K562 (cell line): ENCODE results near the gene TJP2. TPM values are rescaled to one million over a fixed set of nuclear protein-coding genes. Genes with fewer than 3 reads are reported as not detected.
A peak's percentile ranks its signal among the peaks of the same experiment; 100 is the strongest.

ENCODE experiments used
- ARID1B ChIP-seq: fragments of 450-650 bp; IDR thresholded peaks from 2 replicates; pipeline ENCODE4 v1.6.1; 2016; ENCODE audit warnings: antibody characterized with exemption, mild to moderate bottlenecking, inconsistent platforms
- CBFA2T2 ChIP-seq: fragments of 450-650 bp; conservative IDR thresholded peaks from 2 replicates; pipeline ENCODE4 v1.6.1; 2017; ENCODE audit warnings: mild to moderate bottlenecking
- CHD4 ChIP-seq: fragments of 200-600 bp; sonication (generic); IDR thresholded peaks from 3 replicates; pipeline ENCODE4 v1.6.1; 2012; ENCODE audit warnings: low read depth, mild to moderate bottlenecking, mixed read lengths, low read length, inconsistent platforms; ENCODE audit not compliant: insufficient read depth, insufficient replicate concordance, poor library complexity, severe bottlenecking
- CTBP1 ChIP-seq: fragments of 450-650 bp; IDR thresholded peaks from 2 replicates; pipeline ENCODE4 v1.6.1; 2016; ENCODE audit warnings: borderline replicate concordance
- HBP1 ChIP-seq: fragments of 450-650 bp; formaldehyde crosslinking; IDR thresholded peaks from 2 replicates; pipeline ENCODE4 v1.4.0; 2022; ENCODE audit warnings: missing genetic modification characterization
- HOXB6 ChIP-seq: fragments of 250-450 bp; sonication (Bioruptor Pico); IDR thresholded peaks from 2 replicates; pipeline ENCODE4 v1.5.1; 2022; ENCODE audit warnings: mild to moderate bottlenecking, borderline replicate concordance
- KLF6 ChIP-seq: fragments of 250-450 bp; sonication (Bioruptor Pico); IDR thresholded peaks from 2 replicates; pipeline ENCODE4 v1.4.0; 2020; ENCODE audit warnings: mild to moderate bottlenecking, moderate library complexity, borderline replicate concordance
- MAFG ChIP-seq: fragments of 450-650 bp; conservative IDR thresholded peaks from 2 replicates; pipeline ENCODE4 v1.6.1; 2016; ENCODE audit warnings: missing genetic modification characterization, missing compliant biosample characterization
- MCM3 ChIP-seq: fragments of 450-650 bp; IDR thresholded peaks from 2 replicates; pipeline ENCODE4 v1.6.1; 2016
- NCOA4 ChIP-seq: fragments of 450-650 bp; IDR thresholded peaks from 2 replicates; pipeline ENCODE4 v1.6.1; 2018; ENCODE audit warnings: mild to moderate bottlenecking; ENCODE audit not compliant: partially characterized antibody
- NEUROD1 ChIP-seq: fragments of 150-350 bp; IDR thresholded peaks from 2 replicates; pipeline ENCODE4 v1.6.1; 2014; ENCODE audit warnings: borderline replicate concordance, low read length, low read depth; ENCODE audit not compliant: partially characterized antibody
- PHTF2 ChIP-seq: fragments of 250-450 bp; sonication (Bioruptor Pico); IDR thresholded peaks from 2 replicates; pipeline ENCODE4 v1.5.0; 2021; ENCODE audit warnings: mild to moderate bottlenecking
- PTTG1 ChIP-seq: fragments of 450-650 bp; IDR thresholded peaks from 2 replicates; pipeline ENCODE4 v1.6.1; 2016; ENCODE audit warnings: low read depth, mild to moderate bottlenecking, missing genetic modification characterization, missing compliant biosample characterization
- RBBP5 ChIP-seq: fragments of 200-600 bp; sonication (generic); IDR thresholded peaks from 2 replicates; pipeline ENCODE4 v1.6.1; 2012; ENCODE audit warnings: borderline replicate concordance, mild to moderate bottlenecking, low read length, control low read depth, inconsistent platforms; ENCODE audit not compliant: insufficient read depth, poor library complexity, severe bottlenecking
- SRSF9 ChIP-seq: fragments of 200-400 bp; formaldehyde crosslinking; IDR thresholded peaks from 2 replicates; pipeline ENCODE4 v1.6.1; 2017; ENCODE audit warnings: low read depth, low read length, borderline replicate concordance
- UBTF ChIP-seq, 2 experiments: IDR thresholded peaks; 2 replicates each; pipeline ENCODE4 v1.6.1; 2012; ENCODE audit warnings: improper control_type of control experiment in 2 of 2, low read depth in 2 of 2, low read length in 2 of 2, borderline replicate concordance in 1 of 2
- ZBTB17 ChIP-seq: fragments of 450-650 bp; formaldehyde crosslinking; IDR thresholded peaks from 2 replicates; pipeline ENCODE4 v1.4.0; 2020; ENCODE audit warnings: mild to moderate bottlenecking
- polyA plus RNA-seq, 8 experiments: library from polyadenylated mRNA; depleted of rRNA in 4 of 8; stranded (reverse) in 5 of 8; unstranded in 3 of 8; fragments of >200 nt; fragmentation: Nextera tagmentation in 2 of 8; fragmentation: Illumina TruSeq in 1 of 8; extraction: Ambion mirVana in 2 of 8; extraction: Trizol in 1 of 8; gene quantifications; 2 replicates each; pipeline versions ENCODE4 v1.2.1 to v1.2.3, GENCODE V29; 2011 to 2014; ENCODE audit warnings: inconsistent platforms in 1 of 8, missing spikeins in 1 of 8
- total RNA-seq, 7 experiments: library from RNA; depleted of rRNA in 6 of 7; stranded (reverse); fragments of >200 nt in 6 of 7; fragmentation: Illumina TruSeq in 2 of 7; extraction: Trizol in 2 of 7; gene quantifications; 2 replicates each; pipeline versions ENCODE4 v1.2.1 to v1.2.3, GENCODE V29; 2011 to 2021; ENCODE audit warnings: low replicate concordance in 1 of 7
- TF ChIP-seq, protein P1 (sequence below): fragments of 250-450 bp; sonication (Bioruptor Pico); IDR thresholded peaks from 2 replicates; pipeline ENCODE4 v1.4.0; 2020

TJP2 gene
- total and polyA plus RNA-seq, 9 of the 15 experiments (the other 6 are each of a cell fraction or from before 2014, with no cell fraction given) = 4.0 to 24.1 (median 16.8) TPM

DNA sequence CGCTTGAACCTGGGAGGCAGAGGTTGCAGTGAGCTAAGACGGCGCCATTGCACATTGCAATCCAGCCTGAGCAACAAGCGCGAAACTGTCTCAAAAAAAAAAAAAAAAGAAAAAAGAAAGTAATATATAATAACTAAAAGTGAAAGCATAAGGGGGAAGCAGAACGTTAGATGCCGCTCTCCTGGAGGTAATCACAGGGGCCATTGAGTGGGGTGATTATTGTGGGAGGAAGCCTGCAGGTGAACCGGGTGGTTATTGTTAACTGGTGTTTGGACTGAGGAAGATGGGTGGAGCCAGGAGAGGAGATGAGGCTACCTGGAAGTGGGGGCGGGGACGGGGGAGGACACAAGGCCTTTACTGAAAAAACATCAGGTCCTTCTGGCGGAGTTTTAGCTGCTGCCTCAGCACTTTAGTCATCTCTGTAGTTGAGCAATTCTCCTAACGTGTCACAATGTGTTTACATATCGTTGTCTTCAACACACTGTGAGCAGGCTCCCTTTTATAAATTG, 5.3 kb upstream of the TJP2 start (continued):
- TF ChIP-seq, protein P1, sequence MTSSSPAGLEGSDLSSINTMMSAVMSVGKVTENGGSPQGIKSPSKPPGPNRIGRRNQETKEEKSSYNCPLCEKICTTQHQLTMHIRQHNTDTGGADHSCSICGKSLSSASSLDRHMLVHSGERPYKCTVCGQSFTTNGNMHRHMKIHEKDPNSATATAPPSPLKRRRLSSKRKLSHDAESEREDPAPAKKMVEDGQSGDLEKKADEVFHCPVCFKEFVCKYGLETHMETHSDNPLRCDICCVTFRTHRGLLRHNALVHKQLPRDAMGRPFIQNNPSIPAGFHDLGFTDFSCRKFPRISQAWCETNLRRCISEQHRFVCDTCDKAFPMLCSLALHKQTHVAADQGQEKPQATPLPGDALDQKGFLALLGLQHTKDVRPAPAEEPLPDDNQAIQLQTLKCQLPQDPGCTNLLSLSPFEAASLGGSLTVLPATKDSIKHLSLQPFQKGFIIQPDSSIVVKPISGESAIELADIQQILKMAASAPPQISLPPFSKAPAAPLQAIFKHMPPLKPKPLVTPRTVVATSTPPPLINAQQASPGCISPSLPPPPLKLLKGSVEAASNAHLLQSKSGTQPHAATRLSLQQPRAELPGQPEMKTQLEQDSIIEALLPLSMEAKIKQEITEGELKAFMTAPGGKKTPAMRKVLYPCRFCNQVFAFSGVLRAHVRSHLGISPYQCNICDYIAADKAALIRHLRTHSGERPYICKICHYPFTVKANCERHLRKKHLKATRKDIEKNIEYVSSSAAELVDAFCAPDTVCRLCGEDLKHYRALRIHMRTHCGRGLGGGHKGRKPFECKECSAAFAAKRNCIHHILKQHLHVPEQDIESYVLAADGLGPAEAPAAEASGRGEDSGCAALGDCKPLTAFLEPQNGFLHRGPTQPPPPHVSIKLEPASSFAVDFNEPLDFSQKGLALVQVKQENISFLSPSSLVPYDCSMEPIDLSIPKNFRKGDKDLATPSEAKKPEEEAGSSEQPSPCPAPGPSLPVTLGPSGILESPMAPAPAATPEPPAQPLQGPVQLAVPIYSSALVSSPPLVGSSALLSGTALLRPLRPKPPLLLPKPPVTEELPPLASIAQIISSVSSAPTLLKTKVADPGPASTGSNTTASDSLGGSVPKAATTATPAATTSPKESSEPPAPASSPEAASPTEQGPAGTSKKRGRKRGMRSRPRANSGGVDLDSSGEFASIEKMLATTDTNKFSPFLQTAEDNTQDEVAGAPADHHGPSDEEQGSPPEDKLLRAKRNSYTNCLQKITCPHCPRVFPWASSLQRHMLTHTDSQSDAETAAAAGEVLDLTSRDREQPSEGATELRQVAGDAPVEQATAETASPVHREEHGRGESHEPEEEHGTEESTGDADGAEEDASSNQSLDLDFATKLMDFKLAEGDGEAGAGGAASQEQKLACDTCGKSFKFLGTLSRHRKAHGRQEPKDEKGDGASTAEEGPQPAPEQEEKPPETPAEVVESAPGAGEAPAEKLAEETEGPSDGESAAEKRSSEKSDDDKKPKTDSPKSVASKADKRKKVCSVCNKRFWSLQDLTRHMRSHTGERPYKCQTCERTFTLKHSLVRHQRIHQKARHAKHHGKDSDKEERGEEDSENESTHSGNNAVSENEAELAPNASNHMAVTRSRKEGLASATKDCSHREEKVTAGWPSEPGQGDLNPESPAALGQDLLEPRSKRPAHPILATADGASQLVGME (CRISPR knock-in tag) = no peak
- TF ChIP-seq PTTG1 (tag) = no peak
- TF ChIP-seq ARID1B = 0 out of 2 replicates have a peak, but pooled peaks have one; percentile 21
- TF ChIP-seq CBFA2T2 = no peak
- no peak for TF ChIP-seq SRSF9
- no peak for TF ChIP-seq KLF6 (CRISPR knock-in tag)
- no peak for TF ChIP-seq NCOA4
- no peak for TF ChIP-seq CHD4
- TF ChIP-seq CTBP1 = peak; percentile 67
- TF ChIP-seq HOXB6 (CRISPR knock-in tag) = no peak
- no peak for TF ChIP-seq UBTF (IDR thresholded peaks at IDR 0.05; ENCODE audit: borderline replicate concordance in 1 of 2, low read depth in 2 of 2, low read length in 2 of 2)
- TF ChIP-seq RBBP5 = no peak
- no peak for TF ChIP-seq PHTF2 (CRISPR knock-in tag)
- no peak for TF ChIP-seq ZBTB17 (CRISPR knock-in tag)
- TF ChIP-seq MAFG = peak; percentile 88
- TF ChIP-seq HBP1 (CRISPR knock-in tag) = no peak
- TF ChIP-seq MCM3 = no peak
- no peak for TF ChIP-seq NEUROD1
